Measurements from ENCODE around the gene CFAP54.

- TF ChIP-seq, protein P1, sequence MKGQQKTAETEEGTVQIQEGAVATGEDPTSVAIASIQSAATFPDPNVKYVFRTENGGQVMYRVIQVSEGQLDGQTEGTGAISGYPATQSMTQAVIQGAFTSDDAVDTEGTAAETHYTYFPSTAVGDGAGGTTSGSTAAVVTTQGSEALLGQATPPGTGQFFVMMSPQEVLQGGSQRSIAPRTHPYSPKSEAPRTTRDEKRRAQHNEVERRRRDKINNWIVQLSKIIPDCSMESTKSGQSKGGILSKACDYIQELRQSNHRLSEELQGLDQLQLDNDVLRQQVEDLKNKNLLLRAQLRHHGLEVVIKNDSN (CRISPR knock-in tag; IDR thresholded peaks at IDR 0.05) = no peak
- TF ChIP-seq ESRRA (CRISPR knock-in tag; IDR thresholded peaks at IDR 0.05; ENCODE audit: borderline replicate concordance) = no peak
- TF ChIP-seq, protein P2, sequence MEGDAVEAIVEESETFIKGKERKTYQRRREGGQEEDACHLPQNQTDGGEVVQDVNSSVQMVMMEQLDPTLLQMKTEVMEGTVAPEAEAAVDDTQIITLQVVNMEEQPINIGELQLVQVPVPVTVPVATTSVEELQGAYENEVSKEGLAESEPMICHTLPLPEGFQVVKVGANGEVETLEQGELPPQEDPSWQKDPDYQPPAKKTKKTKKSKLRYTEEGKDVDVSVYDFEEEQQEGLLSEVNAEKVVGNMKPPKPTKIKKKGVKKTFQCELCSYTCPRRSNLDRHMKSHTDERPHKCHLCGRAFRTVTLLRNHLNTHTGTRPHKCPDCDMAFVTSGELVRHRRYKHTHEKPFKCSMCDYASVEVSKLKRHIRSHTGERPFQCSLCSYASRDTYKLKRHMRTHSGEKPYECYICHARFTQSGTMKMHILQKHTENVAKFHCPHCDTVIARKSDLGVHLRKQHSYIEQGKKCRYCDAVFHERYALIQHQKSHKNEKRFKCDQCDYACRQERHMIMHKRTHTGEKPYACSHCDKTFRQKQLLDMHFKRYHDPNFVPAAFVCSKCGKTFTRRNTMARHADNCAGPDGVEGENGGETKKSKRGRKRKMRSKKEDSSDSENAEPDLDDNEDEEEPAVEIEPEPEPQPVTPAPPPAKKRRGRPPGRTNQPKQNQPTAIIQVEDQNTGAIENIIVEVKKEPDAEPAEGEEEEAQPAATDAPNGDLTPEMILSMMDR (IDR thresholded peaks at IDR 0.05) = no peak
- TF ChIP-seq ATF3 (CRISPR knock-in tag; conservative IDR thresholded peaks at IDR 0.05) = no peak
- TF ChIP-seq JUN (CRISPR knock-in tag; IDR thresholded peaks at IDR 0.05) = no peak
- TF ChIP-seq, protein P3, sequence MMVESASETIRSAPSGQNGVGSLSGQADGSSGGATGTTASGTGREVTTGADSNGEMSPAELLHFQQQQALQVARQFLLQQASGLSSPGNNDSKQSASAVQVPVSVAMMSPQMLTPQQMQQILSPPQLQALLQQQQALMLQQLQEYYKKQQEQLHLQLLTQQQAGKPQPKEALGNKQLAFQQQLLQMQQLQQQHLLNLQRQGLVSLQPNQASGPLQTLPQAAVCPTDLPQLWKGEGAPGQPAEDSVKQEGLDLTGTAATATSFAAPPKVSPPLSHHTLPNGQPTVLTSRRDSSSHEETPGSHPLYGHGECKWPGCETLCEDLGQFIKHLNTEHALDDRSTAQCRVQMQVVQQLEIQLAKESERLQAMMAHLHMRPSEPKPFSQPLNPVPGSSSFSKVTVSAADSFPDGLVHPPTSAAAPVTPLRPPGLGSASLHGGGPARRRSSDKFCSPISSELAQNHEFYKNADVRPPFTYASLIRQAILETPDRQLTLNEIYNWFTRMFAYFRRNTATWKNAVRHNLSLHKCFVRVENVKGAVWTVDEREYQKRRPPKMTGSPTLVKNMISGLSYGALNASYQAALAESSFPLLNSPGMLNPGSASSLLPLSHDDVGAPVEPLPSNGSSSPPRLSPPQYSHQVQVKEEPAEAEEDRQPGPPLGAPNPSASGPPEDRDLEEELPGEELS (CRISPR knock-in tag; IDR thresholded peaks at IDR 0.05) = no peak
- TF ChIP-seq NR3C1 (CRISPR knock-in tag; conservative IDR thresholded peaks at IDR 0.05; ENCODE audit: low read depth) = no peak
- no peak for TF ChIP-seq IRF2 (CRISPR knock-in tag; IDR thresholded peaks at IDR 0.05; ENCODE audit: borderline replicate concordance, low read depth)
- no peak for TF ChIP-seq IRF1 (CRISPR knock-in tag; IDR thresholded peaks at IDR 0.05)
These were observed 224.8 kb downstream of the CFAP54 start for GRCh38 chr12:96714199-96714598.
